Mucosa of descending colon (tissue), 3 donors: ENCODE data around the gene AMDHD2. TPM values are rescaled to one million over a fixed set of nuclear protein-coding genes. Genes with fewer than 3 reads are reported as not detected.
"Not testable (repeated sequence)": the region's sequence is repeated elsewhere in the genome, so short reads cannot be mapped to it uniquely, and the experiment has no call there.

Experiments
- ATAC-seq: fragments of 200-7000 bp; cut with Tn5 transposase; one replicate; pipeline ENCODE4 v1.9.1; 2020; ENCODE audit warnings: mild to moderate bottlenecking, moderate library complexity
- DNase-seq, 3 donors: peaks; one replicate each; pipeline ENCODE4 v3.0.0-alpha.2; 2020
- H3K36me3 ChIP-seq: fragments of 200-600 bp; one replicate; pipeline ENCODE4 v1.8.0; 2021; ENCODE audit warnings: low read depth, mild to moderate bottlenecking
- H3K4me1 ChIP-seq: fragments of 200-600 bp; one replicate; pipeline ENCODE4 v1.8.0; 2021; ENCODE audit warnings: low read depth, mild to moderate bottlenecking
- H3K4me3 ChIP-seq: fragments of 200-600 bp; one replicate; pipeline ENCODE4 v1.8.0; 2021; ENCODE audit warnings: mild to moderate bottlenecking
- H3K9me3 ChIP-seq: fragments of 200-600 bp; one replicate; pipeline ENCODE4 v1.8.0; 2021; ENCODE audit warnings: mild to moderate bottlenecking
- CTCF ChIP-seq: fragments of 200-600 bp; IDR thresholded peaks from one replicate; pipeline ENCODE4 v1.8.0; 2022; ENCODE audit warnings: antibody characterized with exemption, mild to moderate bottlenecking
- intact Hi-C, 2 donors: fragments of 100-400 bp; cut with DNase I in 1 of 2; cut with micrococcal nuclease in 1 of 2; formaldehyde crosslinking; loops; one replicate each; pipeline versions ENCODE4 v1.11.0 to v1.11.1; 2022; cut with DNase I, micrococcal nuclease
- microRNA-seq: library from miRNA; unstranded; fragments of <30 nt; microRNA quantifications from one replicate; pipeline ENCODE4, GENCODE V29; 2019
- total RNA-seq, 3 donors: library from RNA; stranded (reverse); fragmentation: NEBNext Ultra II Directional in 2 of 3; extraction: Animal tissue kit (Norgen Biotek cat#: 25700) in 2 of 3; gene quantifications; one replicate each; pipeline versions ENCODE4 v1.2.1 to v1.2.4, GENCODE V29; 2021 to 2023
- donor health status: DM: no; HTN: no; CAD: no; lungs with moderate emphysema.
- donor health status: DM: no; HTN: no; CAD: no.
- donor health status: DM: no; HTN: yes; CAD: no.

AMDHD2 gene
- total RNA-seq, 3 donors from 2014 or later = 33.6 to 51.2 (median 38.4) TPM

- peak; percentile 96 for ATAC-seq
- H3K4me3 ChIP-seq, H3K9me3 ChIP-seq, H3K36me3 ChIP-seq, intact Hi-C loops, H3K4me1 ChIP-seq: not testable (repeated sequence)
- peak; percentile 29 for TF ChIP-seq CTCF
- DNase-seq = peak; percentile 78 to 87 (median 82)
Observed at GRCh38 chr16:2560798-2561133, 40.6 kb downstream of the AMDHD2 start.

- H3K9me3 ChIP-seq, H3K4me3 ChIP-seq, H3K4me1 ChIP-seq, H3K36me3 ChIP-seq, DNase-seq, intact Hi-C loops: not testable (repeated sequence)
- ATAC-seq = peak; percentile 81
Observed at GRCh38 chr16:2567506-2567905, 47.3 kb downstream of the AMDHD2 start.

GRCh38 chr16:2568573-2568972 lies 48.4 kb downstream of the AMDHD2 start:
- H3K4me1 ChIP-seq, DNase-seq, H3K9me3 ChIP-seq, intact Hi-C loops, H3K4me3 ChIP-seq, H3K36me3 ChIP-seq: not testable (repeated sequence)
- peak; percentile 92 for ATAC-seq

GRCh38 chr16:2572704-2573103 lies 52.5 kb downstream of the AMDHD2 start:
- H3K36me3 ChIP-seq, H3K4me1 ChIP-seq, H3K9me3 ChIP-seq, ATAC-seq, H3K4me3 ChIP-seq, intact Hi-C loops, DNase-seq: not testable (repeated sequence)

GRCh38 chr16:2575839-2576238 lies 55.7 kb downstream of the AMDHD2 start:
- ATAC-seq, H3K9me3 ChIP-seq, intact Hi-C loops, DNase-seq, H3K4me3 ChIP-seq, H3K36me3 ChIP-seq, H3K4me1 ChIP-seq: not testable (repeated sequence)

- intact Hi-C loops, H3K4me3 ChIP-seq, H3K9me3 ChIP-seq, H3K4me1 ChIP-seq, DNase-seq, H3K36me3 ChIP-seq, ATAC-seq: not testable (repeated sequence)
Observed at GRCh38 chr16:2577044-2577443, 56.9 kb downstream of the AMDHD2 start.

- ATAC-seq, intact Hi-C loops, H3K36me3 ChIP-seq, H3K4me3 ChIP-seq, H3K4me1 ChIP-seq, H3K9me3 ChIP-seq, DNase-seq: not testable (repeated sequence)
Observed at GRCh38 chr16:2578905-2579304, 58.7 kb downstream of the AMDHD2 start.

- intact Hi-C loops, H3K4me1 ChIP-seq, H3K36me3 ChIP-seq, H3K9me3 ChIP-seq, H3K4me3 ChIP-seq, DNase-seq: not testable (repeated sequence)
- peak; percentile 21 for ATAC-seq
Observed at GRCh38 chr16:2580143-2580542, 60.0 kb downstream of the AMDHD2 start.

- H3K36me3 ChIP-seq, ATAC-seq, H3K4me3 ChIP-seq, H3K4me1 ChIP-seq, intact Hi-C loops, DNase-seq, H3K9me3 ChIP-seq: not testable (repeated sequence)
Observed at GRCh38 chr16:2580818-2581217, 60.6 kb downstream of the AMDHD2 start.

Small RNA genes within 50 kb of the gene (microRNA-seq; reads per million reads assigned to microRNA genes)
- gene MIR3178 = not detected

Other genes starting within 250 kb of the AMDHD2 start
- gene ABCA3, start 179.6 kb upstream of the AMDHD2 start, total RNA-seq = 10 to 100 TPM in 1 of 3 donors, 1 to 10 TPM in 2; 3.0 to 13.5 (median 3.4) TPM
- gene CCNF, start 90.9 kb upstream of the AMDHD2 start, total RNA-seq = 10 to 100 TPM in 1 of 3 donors, 1 to 10 TPM in 2; 3.4 to 12.7 (median 3.7) TPM
- gene TEDC2, start 60.3 kb upstream of the AMDHD2 start, total RNA-seq = 1 to 10 TPM; 1.1 to 5.5 (median 2.8) TPM
- under 1 TPM in 1 of 3 donors, not detected in 2; 0.44 TPM for gene NTN3, start 49.1 kb upstream of the AMDHD2 start, total RNA-seq
- 10 to 100 TPM in 1 of 3 donors, 1 to 10 TPM in 2; 6.9 to 14.3 (median 8.5) TPM for gene TBC1D24, start 45.2 kb upstream of the AMDHD2 start, total RNA-seq
- gene ATP6V0C, start 6.4 kb upstream of the AMDHD2 start, total RNA-seq = 100 to 1,000 TPM; 171 to 261 (median 201) TPM
- 1 to 10 TPM in 1 of 3 donors, under 1 TPM in 1, not detected in 1; 0.89 to 1.2 TPM for gene CEMP1, start 11.0 kb downstream of the AMDHD2 start, total RNA-seq
- 10 to 100 TPM; 73.3 to 79.6 (median 79.3) TPM for gene PDPK1, start 17.6 kb downstream of the AMDHD2 start, total RNA-seq
- 10 to 100 TPM; 28.2 to 80.7 (median 48.5) TPM for gene KCTD5, start 162.2 kb downstream of the AMDHD2 start, total RNA-seq
- gene PRSS27, start 199.9 kb downstream of the AMDHD2 start, total RNA-seq = 1 to 10 TPM; 1.1 to 2.2 (median 1.4) TPM
- gene SRRM2, start 232.3 kb downstream of the AMDHD2 start, total RNA-seq = 100 to 1,000 TPM; 538 to 819 (median 692) TPM